Adipocyte (in vitro differentiated cells): ENCODE results near the gene HMCN1.
"Not testable (repeated sequence)": the region's sequence is repeated elsewhere in the genome, so short reads cannot be mapped to it uniquely, and the experiment has no call there.

Experiments
- DNase-seq: peaks from one replicate; pipeline ENCODE4 v3.0.0-alpha.2; 2015; ENCODE audit warnings: low read depth
- H3K27me3 ChIP-seq: replicated peaks from 2 replicates; pipeline ENCODE4 v1.7.0; 2013; ENCODE audit warnings: mild to moderate bottlenecking, low read length, moderate library complexity; ENCODE audit not compliant: control insufficient read depth, insufficient read depth
- H3K36me3 ChIP-seq: 2 replicates; pipeline ENCODE4 v1.7.0; 2013; ENCODE audit warnings: low read length, mild to moderate bottlenecking, moderate library complexity; ENCODE audit not compliant: control insufficient read depth, insufficient read depth, severe bottlenecking
- H3K4me1 ChIP-seq: 2 replicates; pipeline ENCODE4 v1.7.0; 2013; ENCODE audit warnings: mild to moderate bottlenecking, low read length, moderate library complexity; ENCODE audit not compliant: control insufficient read depth, insufficient read depth
- H3K4me3 ChIP-seq: 2 replicates; pipeline ENCODE4 v1.7.0; 2013; ENCODE audit warnings: mild to moderate bottlenecking, low read length, moderate library complexity
- H3K9ac ChIP-seq: 2 replicates; pipeline ENCODE4 v1.7.0; 2013; ENCODE audit warnings: mild to moderate bottlenecking, low read length, moderate library complexity
- H3K9me3 ChIP-seq: 2 replicates; pipeline ENCODE4 v1.7.0; 2013; ENCODE audit warnings: mild to moderate bottlenecking, low read length, moderate library complexity; ENCODE audit not compliant: control insufficient read depth

HMCN1 gene

GRCh38 chr1:186183970-186184628 is 449.9 kb downstream of the HMCN1 start:
- no peaks in the 10 kb centered on the region for H3K36me3 ChIP-seq
- no peaks in the 10 kb centered on the region for H3K27me3 ChIP-seq
- peaks cover 48% of the 10 kb centered on the region for H3K4me1 ChIP-seq
- peak; percentile 84 for DNase-seq
- H3K9me3 ChIP-seq, result no peaks in the 10 kb centered on the region
- H3K4me3 ChIP-seq, result peak overlapping the region; percentile 70
- H3K9ac ChIP-seq, result peak overlapping the region; percentile 74

DNA sequence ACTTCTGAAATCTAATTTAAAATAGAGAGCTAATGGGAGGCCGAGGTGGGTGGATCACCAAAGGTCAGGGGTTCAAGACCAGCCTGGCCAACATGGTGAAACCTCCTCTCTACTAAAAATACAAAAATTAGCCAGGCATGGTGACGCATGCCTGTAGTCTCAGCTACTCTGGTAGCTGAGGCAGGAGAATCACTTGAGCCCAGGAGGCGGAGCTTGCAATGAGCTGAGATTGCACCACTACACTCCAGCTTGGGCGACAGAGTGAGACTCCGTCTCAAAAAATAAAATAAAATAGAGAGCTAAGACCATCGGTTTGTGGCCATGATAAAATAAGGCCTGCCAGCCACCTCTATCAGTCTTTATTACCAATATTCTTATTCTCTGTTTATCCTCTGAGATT is 452.1 kb downstream of the HMCN1 start:
- H3K9ac ChIP-seq, H3K4me3 ChIP-seq, H3K9me3 ChIP-seq, H3K36me3 ChIP-seq, DNase-seq, H3K27me3 ChIP-seq: not testable (repeated sequence)
- H3K4me1 ChIP-seq, result peaks cover 52% of the 10 kb centered on the region

DNA sequence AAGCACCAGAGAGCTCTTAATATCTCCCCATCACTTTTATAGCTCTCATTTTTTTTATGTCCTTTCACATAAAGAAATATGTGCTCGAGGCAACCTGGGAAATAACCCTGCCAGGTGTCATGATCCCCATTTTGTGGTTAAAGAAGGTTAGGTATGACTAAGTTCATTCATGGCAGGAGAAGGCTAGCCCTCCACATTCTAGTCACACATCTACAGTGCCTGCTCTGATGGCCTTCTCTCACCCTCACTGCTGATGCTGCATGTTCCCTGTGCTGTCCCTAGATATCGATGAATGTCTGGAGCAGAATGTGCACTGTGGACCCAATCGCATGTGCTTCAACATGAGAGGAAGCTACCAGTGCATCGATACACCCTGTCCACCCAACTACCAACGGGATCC is 453.4 kb downstream of the HMCN1 start:
- Histone ChIP-seq H3K9ac (no peak overlapping the region), H3K27me3 (no peaks in the 10 kb centered on the region), H3K36me3 (no peaks in the 10 kb centered on the region), H3K9me3 (no peaks in the 10 kb centered on the region), H3K4me3 (no peak overlapping the region), H3K4me1 (peaks cover 43% of the 10 kb centered on the region)
- DNase-seq, result no peak

GRCh38 chr1:186188004-186188539 is 453.9 kb downstream of the HMCN1 start:
- Histone ChIP-seq H3K4me1 (peaks cover 39% of the 10 kb centered on the region), H3K4me3 (peak overlapping the region; percentile 33), H3K9ac (peak overlapping the region; percentile 50), H3K27me3 (no peaks in the 10 kb centered on the region), H3K9me3 (no peaks in the 10 kb centered on the region), H3K36me3 (no peaks in the 10 kb centered on the region)
- DNase-seq, result peak; percentile 72

- peak; percentile 9 for DNase-seq
- Histone ChIP-seq H3K9ac (peak overlapping the region; percentile 50), H3K4me1 (peaks cover 33% of the 10 kb centered on the region), H3K27me3 (no peaks in the 10 kb centered on the region), H3K4me3 (peak overlapping the region; percentile 33), H3K9me3 (no peaks in the 10 kb centered on the region), H3K36me3 (no peaks in the 10 kb centered on the region)
Measured at GRCh38 chr1:186188736-186189135, 454.5 kb downstream of the HMCN1 start.

DNA sequence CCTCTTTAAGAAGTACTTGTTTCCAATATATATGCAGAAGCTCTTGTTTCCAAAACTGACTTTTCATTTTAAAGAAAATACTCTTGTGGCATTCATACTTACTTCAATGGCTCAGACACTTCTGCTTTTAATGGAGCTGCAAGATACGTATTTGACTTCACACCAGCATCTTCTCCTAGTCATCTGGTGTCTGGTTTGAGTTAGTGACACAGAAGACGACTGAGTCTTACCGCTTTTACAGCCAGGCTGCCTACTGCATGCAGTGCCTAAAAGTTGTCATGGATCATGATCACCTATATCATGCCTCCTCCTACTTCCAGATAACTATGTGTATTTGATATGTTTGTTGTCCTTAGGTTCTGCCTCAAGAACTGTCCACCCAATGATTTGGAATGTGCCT is 455.0 kb downstream of the HMCN1 start:
- peaks cover under 1% of the 10 kb centered on the region for H3K9me3 ChIP-seq
- DNase-seq, result no peak
- H3K4me3 ChIP-seq, result no peak overlapping the region
- peaks cover 29% of the 10 kb centered on the region for H3K4me1 ChIP-seq
- peak overlapping the region; percentile 50 for H3K9ac ChIP-seq
- H3K27me3 ChIP-seq, result no peaks in the 10 kb centered on the region
- no peaks in the 10 kb centered on the region for H3K36me3 ChIP-seq

- Histone ChIP-seq H3K9me3 (peaks cover 9% of the 10 kb centered on the region), H3K4me3 (no peak overlapping the region), H3K4me1 (peaks cover 22% of the 10 kb centered on the region), H3K9ac (no peak overlapping the region), H3K36me3 (no peaks in the 10 kb centered on the region), H3K27me3 (no peaks in the 10 kb centered on the region)
- no peak for DNase-seq
Measured at GRCh38 chr1:186191511-186191910, 457.3 kb downstream of the HMCN1 start.

GRCh38 chr1:186193224-186193623 is 459.0 kb downstream of the HMCN1 start:
- Histone ChIP-seq H3K36me3 (no peaks in the 10 kb centered on the region), H3K4me1 (peaks cover 13% of the 10 kb centered on the region), H3K27me3 (no peaks in the 10 kb centered on the region), H3K9me3 (peaks cover 9% of the 10 kb centered on the region), H3K4me3 (no peak overlapping the region), H3K9ac (no peak overlapping the region)
- no peak for DNase-seq

GRCh38 chr1:186194107-186194756 is 460.0 kb downstream of the HMCN1 start:
- no peaks in the 10 kb centered on the region for H3K27me3 ChIP-seq
- no peak for DNase-seq
- peaks cover 3% of the 10 kb centered on the region for H3K4me1 ChIP-seq

GRCh38 chr1:186195377-186195931 is 461.3 kb downstream of the HMCN1 start:
- DNase-seq, result no peak
- Histone ChIP-seq H3K4me3 (no peak overlapping the region), H3K36me3 (no peaks in the 10 kb centered on the region)

More at GRCh38 chr1:186194107-186194756, 460.0 kb downstream of the HMCN1 start:
- H3K4me3 ChIP-seq, result no peak overlapping the region
- no peaks in the 10 kb centered on the region for H3K36me3 ChIP-seq
- H3K9ac ChIP-seq, result no peak overlapping the region
- H3K9me3 ChIP-seq, result peaks cover 9% of the 10 kb centered on the region

DNA sequence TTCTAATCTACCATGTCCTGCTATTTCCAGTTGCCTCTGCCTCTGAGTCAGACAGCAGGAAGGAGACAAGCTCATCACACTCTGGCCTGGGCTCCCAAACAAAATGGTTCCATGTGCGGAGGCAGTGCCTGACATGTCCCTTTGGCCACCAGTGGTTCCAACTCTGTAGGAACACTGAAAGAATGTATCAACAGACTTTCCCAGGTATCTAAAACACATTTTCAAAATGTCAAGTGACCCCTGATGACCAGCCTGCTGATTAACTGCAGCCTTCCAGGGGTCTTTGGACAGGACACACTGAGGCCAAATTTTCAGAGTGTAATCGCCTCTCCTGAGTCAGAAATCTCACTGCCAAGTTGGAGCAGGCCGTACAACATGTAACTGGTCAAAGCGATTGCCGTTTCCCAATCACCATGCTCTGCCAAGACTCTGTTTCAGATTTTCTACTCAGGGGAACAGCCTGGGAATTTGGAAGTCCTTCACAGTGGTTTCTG is 468.1 kb downstream of the HMCN1 start:
- DNase-seq, result no peak
- Histone ChIP-seq H3K36me3 (no peaks in the 10 kb centered on the region), H3K9me3 (no peaks in the 10 kb centered on the region), H3K9ac (peak overlapping the region; percentile 48), H3K4me3 (peak overlapping the region; percentile 36), H3K4me1 (peaks cover 33% of the 10 kb centered on the region), H3K27me3 (no peaks in the 10 kb centered on the region)

More at GRCh38 chr1:186195377-186195931, 461.3 kb downstream of the HMCN1 start:
- Histone ChIP-seq H3K9me3 (peaks cover 9% of the 10 kb centered on the region), H3K27me3 (no peaks in the 10 kb centered on the region), H3K4me1 (no peaks in the 10 kb centered on the region), H3K9ac (no peak overlapping the region)
